IPS-18c (cell line): ENCODE data around the gene SCAANT1.
A peak's percentile ranks its signal among the peaks of the same experiment; 100 is the strongest.

ENCODE experiments used
- H3K4me3 ChIP-seq: 2 replicates; pipeline ENCODE4 v1.7.0; 2013; ENCODE audit warnings: low read depth, mild to moderate bottlenecking, low read length, moderate library complexity; ENCODE audit not compliant: insufficient read depth
- H3K9me3 ChIP-seq: one replicate; pipeline ENCODE4 v1.6.1; 2013; ENCODE audit warnings: mild to moderate bottlenecking, low read length, moderate library complexity; ENCODE audit not compliant: control insufficient read depth, insufficient read depth

Gene SCAANT1

DNA sequence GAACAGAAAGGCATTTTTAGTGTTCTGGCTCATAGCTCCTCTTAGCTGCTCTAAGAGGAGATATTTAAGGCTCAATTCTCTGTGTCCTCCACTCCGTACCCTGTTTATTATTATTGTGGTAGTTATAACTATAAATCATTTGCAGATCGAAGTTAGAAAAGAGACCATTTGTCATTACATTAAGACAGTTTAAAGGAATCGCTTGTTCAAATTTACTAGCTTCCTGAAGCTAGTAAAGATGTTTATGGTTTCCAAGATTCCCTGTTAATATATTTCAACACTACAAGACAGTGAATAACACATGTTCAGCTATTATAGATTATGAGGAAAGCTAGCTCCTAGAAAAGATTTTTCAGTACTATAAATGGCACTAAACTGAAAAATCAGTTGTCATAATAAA lies 35.9 kb downstream of the SCAANT1 start:
- H3K4me3 ChIP-seq = no peak overlapping the region
- no peaks in the 10 kb centered on the region for H3K9me3 ChIP-seq

DNA sequence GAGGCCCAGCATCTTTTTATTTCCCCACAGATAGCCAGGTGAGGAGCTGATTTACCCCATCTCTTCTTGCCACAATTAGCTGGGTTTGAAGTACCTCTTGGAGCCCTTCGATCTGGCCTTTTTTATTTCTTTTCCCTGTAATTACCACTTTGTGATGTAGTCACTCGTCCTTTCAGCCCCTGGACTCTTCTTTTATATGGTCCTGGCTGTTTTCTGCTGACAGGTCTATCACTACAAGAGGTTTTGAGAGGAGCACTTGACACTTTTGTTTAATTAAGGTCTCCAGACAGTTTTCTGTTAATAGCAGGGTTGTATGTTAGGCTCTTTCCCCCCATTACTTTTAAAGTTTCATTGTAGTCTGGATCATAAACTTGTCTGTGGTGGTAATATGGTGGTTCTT lies 36.7 kb downstream of the SCAANT1 start:
- no peak overlapping the region for H3K4me3 ChIP-seq
- no peaks in the 10 kb centered on the region for H3K9me3 ChIP-seq

DNA sequence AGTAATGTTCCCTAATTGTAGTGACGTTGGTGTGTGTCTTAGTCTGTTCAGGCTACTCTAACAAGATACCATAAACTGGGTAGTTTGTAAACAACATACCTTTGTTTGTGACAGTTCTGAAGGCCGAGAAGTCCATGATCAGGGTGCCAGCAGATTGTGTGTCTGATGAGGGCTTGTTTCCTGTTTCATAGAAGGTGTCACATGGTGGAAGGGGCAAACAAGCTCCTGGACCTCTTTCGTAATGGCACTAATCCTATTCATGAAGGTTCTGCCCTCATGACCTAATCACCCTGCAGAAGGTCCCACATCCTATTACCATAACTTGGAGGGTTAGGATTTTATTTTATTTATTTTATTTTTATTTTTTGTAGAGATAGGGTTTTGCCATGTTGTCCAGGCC lies 37.4 kb downstream of the SCAANT1 start:
- no peaks in the 10 kb centered on the region for H3K9me3 ChIP-seq
- no peak overlapping the region for H3K4me3 ChIP-seq

GRCh38 chr3:63872135-63872924 lies 39.9 kb downstream of the SCAANT1 start:
- no peak overlapping the region for H3K4me3 ChIP-seq
- no peaks in the 10 kb centered on the region for H3K9me3 ChIP-seq

DNA sequence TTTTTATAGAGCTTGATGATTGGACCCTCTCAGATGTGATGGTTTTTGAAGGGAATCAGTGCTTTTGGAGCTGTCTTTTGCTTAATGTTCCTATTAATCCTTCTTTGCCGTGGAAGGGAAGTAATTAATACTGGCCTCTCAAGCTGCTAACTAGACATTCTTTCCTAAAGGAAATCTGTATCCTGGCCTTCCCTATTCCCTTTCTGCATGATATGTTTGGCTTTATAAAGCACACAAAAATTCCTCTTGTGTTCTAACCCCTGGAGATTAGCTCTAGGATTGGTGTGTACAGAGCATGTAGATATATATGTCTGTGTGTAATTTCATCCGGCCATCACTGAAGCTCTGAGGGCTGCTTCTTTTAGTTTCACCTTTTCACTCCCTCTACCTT lies 41.6 kb downstream of the SCAANT1 start:
- Histone ChIP-seq H3K9me3 (no peaks in the 10 kb centered on the region), H3K4me3 (no peak overlapping the region)

GRCh38 chr3:63869940-63870614 lies 42.1 kb downstream of the SCAANT1 start:
- H3K4me3 ChIP-seq = no peak overlapping the region
- no peaks in the 10 kb centered on the region for H3K9me3 ChIP-seq

- no peak overlapping the region for H3K4me3 ChIP-seq
- H3K9me3 ChIP-seq = no peaks in the 10 kb centered on the region
Observed at GRCh38 chr3:63867225-63867624, 45.0 kb downstream of the SCAANT1 start.

DNA sequence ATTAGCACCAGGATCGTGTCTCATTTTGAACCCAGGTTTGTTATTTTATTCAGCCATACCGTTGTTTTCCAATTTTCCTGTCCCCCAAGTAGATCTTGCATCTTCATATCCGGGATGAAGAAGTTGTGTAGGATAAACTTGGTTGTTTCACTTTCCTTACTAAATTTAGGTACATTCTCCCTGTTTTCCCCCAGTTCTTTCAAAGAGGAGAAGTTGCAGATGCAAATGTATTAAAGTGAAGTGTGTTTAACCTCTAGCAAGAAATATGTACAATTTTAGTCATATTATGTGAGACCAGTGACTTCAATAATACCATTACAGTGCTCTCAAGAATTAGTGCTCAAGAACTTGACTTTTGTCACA lies 47.2 kb downstream of the SCAANT1 start:
- Histone ChIP-seq H3K9me3 (no peaks in the 10 kb centered on the region), H3K4me3 (peak overlapping the region; percentile 73)

DNA sequence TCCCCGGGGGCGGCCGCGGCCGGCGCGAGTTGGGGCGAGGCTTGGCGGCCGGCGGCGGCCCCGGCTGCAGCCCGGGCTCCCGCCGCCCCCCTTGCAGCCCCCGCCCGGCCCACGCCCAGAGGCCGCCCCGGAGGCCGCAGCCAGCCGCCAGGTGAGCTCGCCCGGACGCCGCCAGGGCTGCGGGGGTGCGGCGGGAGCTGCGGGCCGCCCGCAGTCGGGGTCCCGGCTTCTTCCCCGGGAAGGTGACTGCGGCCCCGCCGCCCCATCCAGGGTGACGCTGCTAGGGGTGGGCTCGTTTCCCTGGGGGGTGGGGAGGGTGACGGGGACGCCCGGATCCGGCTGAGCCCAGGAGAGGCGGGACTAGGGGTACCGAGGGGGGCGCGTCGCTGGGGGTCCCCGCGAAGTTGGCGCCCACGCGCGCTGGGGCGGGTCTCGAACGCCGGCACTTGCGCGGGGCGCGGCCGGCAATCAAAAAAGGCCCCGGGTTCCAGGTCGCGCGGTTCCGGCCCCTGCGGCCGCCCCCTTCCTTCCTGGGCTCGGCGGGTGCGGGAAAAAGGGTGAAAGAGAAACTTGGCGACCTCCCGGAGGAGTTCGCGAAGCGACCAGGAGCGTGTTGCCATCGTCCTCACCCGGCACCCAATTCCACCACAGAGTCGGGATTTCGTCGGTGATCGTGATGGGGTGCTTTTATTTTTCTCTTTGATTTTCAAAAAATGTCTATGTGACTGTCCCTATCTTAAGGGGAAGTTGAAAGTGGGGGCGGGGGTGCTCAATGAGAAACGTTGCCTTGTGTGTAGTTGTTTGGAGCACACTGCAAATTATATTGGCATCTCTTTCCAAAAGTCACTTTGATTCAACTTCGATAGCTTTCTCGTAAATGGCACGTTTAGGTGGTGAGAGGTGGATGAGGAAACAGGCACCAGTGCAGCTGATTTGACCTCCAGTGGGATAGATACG lies 47.9 kb downstream of the SCAANT1 start:
- H3K9me3 ChIP-seq = no peaks in the 10 kb centered on the region
- peak overlapping the region; percentile 73 for H3K4me3 ChIP-seq

GRCh38 chr3:63863150-63864007 lies 48.8 kb downstream of the SCAANT1 start, which contains the start of the genes ATXN7 and THOC7:
TSS of gene ATXN7 (plus strand) at chr3:63863867. CDS start at chr3:63912599, 48,732 bp downstream.
TSS of gene THOC7 (minus strand) at chr3:63863805. CDS start at chr3:63863790, 15 bp downstream.
- peak within 1 kb of the TSS; percentile 81 for H3K4me3 ChIP-seq
- H3K9me3 ChIP-seq = no peaks in the 10 kb centered on the region

DNA sequence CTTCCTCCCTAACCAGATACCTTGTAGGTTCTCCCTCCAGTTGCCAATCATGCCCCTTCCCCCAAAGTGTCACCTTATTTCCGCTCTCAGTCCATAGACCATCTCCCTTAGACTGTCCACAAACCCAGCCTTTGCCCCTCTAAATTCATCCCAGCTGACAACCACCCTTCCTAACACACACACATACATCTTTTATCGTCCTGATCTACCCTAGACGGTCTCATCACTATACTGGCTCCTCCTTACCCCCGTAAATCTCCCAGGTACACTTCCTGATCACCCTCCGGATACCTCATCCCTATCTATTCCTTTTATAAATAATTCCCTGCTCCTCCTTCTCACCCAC lies 49.4 kb downstream of the SCAANT1 start:
- Histone ChIP-seq H3K9me3 (no peaks in the 10 kb centered on the region), H3K4me3 (peak overlapping the region; percentile 81)
